Left lung (tissue), 10 donors: ENCODE results near the gene PLXNA3. TPM values are rescaled to one million over a fixed set of nuclear protein-coding genes. Genes with fewer than 3 reads are reported as not detected.

Experiments
- ATAC-seq: fragments of 200-7000 bp; cut with Tn5 transposase; one replicate; pipeline ENCODE4 v1.9.1; 2020; ENCODE audit warnings: moderate library complexity
- DNase-seq, 4 donors: peaks; one replicate each; pipeline ENCODE4 v3.0.0-alpha.2; 2013 to 2020
- H3K27ac ChIP-seq, 2 donors: fragments of 200-600 bp; sonication (generic) in 1 of 2; one replicate each; pipeline versions ENCODE4 v1.5.0 to v1.8.0; 2020 to 2021
- H3K27me3 ChIP-seq, 2 donors: fragments of 200-600 bp; sonication (generic) in 1 of 2; one replicate each; pipeline versions ENCODE4 v1.5.0 to v1.8.0; 2020 to 2021
- H3K36me3 ChIP-seq, 2 donors: fragments of 200-600 bp; sonication (generic) in 1 of 2; one replicate each; pipeline versions ENCODE4 v1.5.0 to v1.8.0; 2020 to 2021
- H3K4me1 ChIP-seq, 2 donors: fragments of 200-600 bp; one replicate each; pipeline ENCODE4 v1.8.0; 2021
- H3K4me3 ChIP-seq, 2 donors: fragments of 200-600 bp; sonication (generic) in 1 of 2; one replicate each; pipeline versions ENCODE4 v1.5.0 to v1.8.0; 2020 to 2021; ENCODE audit warnings: mild to moderate bottlenecking in 1 of 2
- H3K9me3 ChIP-seq, 2 donors: fragments of 200-600 bp; sonication (generic) in 1 of 2; one replicate each; pipeline versions ENCODE4 v1.5.0 to v1.8.0; 2020 to 2021
- intact Hi-C, 2 donors: fragments of 100-400 bp; cut with DNase I; formaldehyde crosslinking; loops; one replicate each; pipeline versions ENCODE4 v1.11.2 to v1.14.2; 2022
- polyA plus RNA-seq, 6 donors: library from polyadenylated mRNA; unstranded; fragments of 120-200 nt; gene quantifications; one replicate each; pipeline ENCODE4 v1.2.1, GENCODE V29; 2013; ENCODE audit not compliant: insufficient read length in 6 of 6
- total RNA-seq, 2 donors: library from RNA; stranded (reverse); fragmentation: NEBNext Ultra II Directional; extraction: Animal tissue kit (Norgen Biotek cat#: 25700); gene quantifications; one replicate each; pipeline ENCODE4 v1.2.1, GENCODE V29; 2021
- TF ChIP-seq, protein P1 (sequence below), 2 donors: fragments of 200-600 bp; sonication (generic) in 1 of 2; IDR thresholded peaks; one replicate each; pipeline versions ENCODE4 v1.5.0 to v1.8.0; 2021; ENCODE audit warnings: antibody characterized with exemption in 2 of 2
- donor health status: DM: no; HTN: yes; CAD: no.
- donor health status: DM: no; HTN: no; CAD: no.

PLXNA3 gene
- total and polyA plus RNA-seq, 8 donors: 48.7 to 83.6 (median 60.9) TPM

DNA sequence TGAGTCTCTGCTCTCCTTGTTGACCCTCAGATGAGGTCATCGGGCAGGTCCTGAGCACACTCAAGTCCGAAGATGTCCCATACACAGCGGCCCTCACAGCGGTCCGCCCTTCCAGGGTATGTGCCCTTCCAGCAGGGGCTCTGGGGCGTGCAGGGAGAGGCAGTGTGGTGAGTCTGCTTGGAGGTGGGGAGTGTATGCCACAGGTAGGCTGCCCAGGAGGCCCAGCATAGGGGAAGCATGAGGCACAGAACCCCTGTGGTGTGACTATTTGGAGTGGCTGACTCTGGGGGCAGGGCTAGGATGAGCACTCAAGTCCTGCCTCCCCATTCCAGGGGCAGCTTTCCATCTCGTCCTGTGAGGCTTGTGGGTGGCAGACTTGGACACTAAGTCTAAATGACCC is 24.5 kb upstream of the PLXNA3 start:
- TF ChIP-seq, protein P1, sequence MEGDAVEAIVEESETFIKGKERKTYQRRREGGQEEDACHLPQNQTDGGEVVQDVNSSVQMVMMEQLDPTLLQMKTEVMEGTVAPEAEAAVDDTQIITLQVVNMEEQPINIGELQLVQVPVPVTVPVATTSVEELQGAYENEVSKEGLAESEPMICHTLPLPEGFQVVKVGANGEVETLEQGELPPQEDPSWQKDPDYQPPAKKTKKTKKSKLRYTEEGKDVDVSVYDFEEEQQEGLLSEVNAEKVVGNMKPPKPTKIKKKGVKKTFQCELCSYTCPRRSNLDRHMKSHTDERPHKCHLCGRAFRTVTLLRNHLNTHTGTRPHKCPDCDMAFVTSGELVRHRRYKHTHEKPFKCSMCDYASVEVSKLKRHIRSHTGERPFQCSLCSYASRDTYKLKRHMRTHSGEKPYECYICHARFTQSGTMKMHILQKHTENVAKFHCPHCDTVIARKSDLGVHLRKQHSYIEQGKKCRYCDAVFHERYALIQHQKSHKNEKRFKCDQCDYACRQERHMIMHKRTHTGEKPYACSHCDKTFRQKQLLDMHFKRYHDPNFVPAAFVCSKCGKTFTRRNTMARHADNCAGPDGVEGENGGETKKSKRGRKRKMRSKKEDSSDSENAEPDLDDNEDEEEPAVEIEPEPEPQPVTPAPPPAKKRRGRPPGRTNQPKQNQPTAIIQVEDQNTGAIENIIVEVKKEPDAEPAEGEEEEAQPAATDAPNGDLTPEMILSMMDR (IDR thresholded peaks at IDR 0.05): no peak
- H3K4me1 ChIP-seq: peaks cover 0 to 35% of the 10 kb centered on the region in 2 donors
- DNase-seq (no peak), ATAC-seq (no peak)
- no peak overlapping the region for H3K27ac ChIP-seq
- H3K36me3 ChIP-seq: peaks cover 0 to 44% of the 10 kb centered on the region in 2 donors
- no peaks in the 10 kb centered on the region for H3K9me3 ChIP-seq
- no peaks in the 10 kb centered on the region for H3K27me3 ChIP-seq
- H3K4me3 ChIP-seq: no peak overlapping the region
- intact Hi-C loops: no loop called here

- no peak for ATAC-seq
- TF ChIP-seq, protein P1 (IDR thresholded peaks at IDR 0.05): no peak
- H3K4me3 ChIP-seq: no peak overlapping the region
- H3K9me3 ChIP-seq: no peaks in the 10 kb centered on the region
- no peaks in the 10 kb centered on the region for H3K27me3 ChIP-seq
- DNase-seq: no peak
- H3K4me1 ChIP-seq: peaks cover 0 to 40% of the 10 kb centered on the region in 2 donors
- intact Hi-C loops: no loop called here
- no peak overlapping the region for H3K27ac ChIP-seq
- H3K36me3 ChIP-seq: peaks cover 0 to 51% of the 10 kb centered on the region in 2 donors
Measured at GRCh38 chrX:154434394-154435168, 23.5 kb upstream of the PLXNA3 start.

DNA sequence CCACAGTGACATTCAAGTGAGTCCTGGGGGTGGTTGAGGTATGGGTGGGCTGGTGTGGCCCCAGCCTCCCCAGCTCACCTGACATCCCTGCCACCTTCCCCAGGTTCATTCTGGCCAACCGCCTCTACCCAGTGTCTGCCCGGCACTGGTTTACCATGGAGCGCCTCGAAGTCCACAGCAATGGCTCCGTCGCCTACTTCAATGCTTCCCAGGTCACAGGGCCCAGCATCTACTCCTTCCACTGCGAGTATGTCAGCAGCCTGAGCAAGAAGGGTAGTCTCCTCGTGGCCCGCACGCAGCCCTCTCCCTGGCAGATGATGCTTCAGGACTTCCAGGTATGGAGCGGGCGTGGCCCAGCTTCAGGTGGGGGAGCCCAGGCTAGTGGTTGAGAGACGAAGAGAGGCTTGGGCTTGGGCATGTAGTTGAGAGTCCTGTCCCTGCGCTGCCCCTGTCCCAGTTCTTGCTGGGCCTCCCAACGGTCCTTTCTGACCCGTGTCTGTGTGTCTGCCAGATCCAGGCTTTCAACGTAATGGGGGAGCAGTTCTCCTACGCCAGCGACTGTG is 22.8 kb upstream of the PLXNA3 start:
- TF ChIP-seq, protein P1 (IDR thresholded peaks at IDR 0.05): no peak
- ATAC-seq: no peak
- H3K27ac ChIP-seq: no peak overlapping the region
- no peak overlapping the region for H3K4me3 ChIP-seq
- no peaks in the 10 kb centered on the region for H3K27me3 ChIP-seq
- H3K4me1 ChIP-seq: peaks cover 0 to 34% of the 10 kb centered on the region in 2 donors
- peaks cover 0 to 57% of the 10 kb centered on the region in 2 donors for H3K36me3 ChIP-seq
- DNase-seq: no peak
- H3K9me3 ChIP-seq: no peaks in the 10 kb centered on the region
- intact Hi-C loops: no loop called here

GRCh38 chrX:154436374-154436982 is 21.6 kb upstream of the PLXNA3 start:
- peaks cover 0 to 25% of the 10 kb centered on the region in 2 donors for H3K4me1 ChIP-seq
- ATAC-seq (peak; percentile 35), DNase-seq (peak in 2 of 4 donors; percentile 30 to 32)
- TF ChIP-seq, protein P1 (IDR thresholded peaks at IDR 0.05): no peak
- H3K36me3 ChIP-seq: peaks cover 0 to 70% of the 10 kb centered on the region in 2 donors
- H3K9me3 ChIP-seq: no peaks in the 10 kb centered on the region
- intact Hi-C loops: no loop called here
- no peaks in the 10 kb centered on the region for H3K27me3 ChIP-seq
- peak overlapping the region; percentile 46 to 84 for H3K4me3 ChIP-seq
- peak overlapping the region; percentile 75 to 76 for H3K27ac ChIP-seq
